Mesenteric fat pad (tissue), 1 donor: ENCODE measurements around the gene PTPRD. TPM values are rescaled to one million over a fixed set of nuclear protein-coding genes. Genes with fewer than 3 reads are reported as not detected.

Experiments used
- DNase-seq: peaks from one replicate; pipeline ENCODE4 v3.0.0-alpha.2; 2020; ENCODE audit warnings: low spot score
- long read RNA-seq: library from polyadenylated mRNA; unstranded; transcript quantifications from one replicate; pipeline ENCODE4 v2.0.0, GENCODE V29; 2020
- total RNA-seq: library from RNA; stranded (reverse); fragmentation: NEBNext Ultra II Directional; extraction: Animal tissue kit (Norgen Biotek cat#: 25700); gene quantifications from one replicate; pipeline ENCODE4 v1.2.1, GENCODE V29; 2021
- donor health status: DM: yes; HTN: yes; CAD: no.

The PTPRD gene
- total RNA-seq: 18.0 TPM
- long read RNA-seq, partial matches to known transcripts: 1 of 2 reads
- long read RNA-seq, other reads (novel, unspliced or antisense): 1 of 2 reads

DNA sequence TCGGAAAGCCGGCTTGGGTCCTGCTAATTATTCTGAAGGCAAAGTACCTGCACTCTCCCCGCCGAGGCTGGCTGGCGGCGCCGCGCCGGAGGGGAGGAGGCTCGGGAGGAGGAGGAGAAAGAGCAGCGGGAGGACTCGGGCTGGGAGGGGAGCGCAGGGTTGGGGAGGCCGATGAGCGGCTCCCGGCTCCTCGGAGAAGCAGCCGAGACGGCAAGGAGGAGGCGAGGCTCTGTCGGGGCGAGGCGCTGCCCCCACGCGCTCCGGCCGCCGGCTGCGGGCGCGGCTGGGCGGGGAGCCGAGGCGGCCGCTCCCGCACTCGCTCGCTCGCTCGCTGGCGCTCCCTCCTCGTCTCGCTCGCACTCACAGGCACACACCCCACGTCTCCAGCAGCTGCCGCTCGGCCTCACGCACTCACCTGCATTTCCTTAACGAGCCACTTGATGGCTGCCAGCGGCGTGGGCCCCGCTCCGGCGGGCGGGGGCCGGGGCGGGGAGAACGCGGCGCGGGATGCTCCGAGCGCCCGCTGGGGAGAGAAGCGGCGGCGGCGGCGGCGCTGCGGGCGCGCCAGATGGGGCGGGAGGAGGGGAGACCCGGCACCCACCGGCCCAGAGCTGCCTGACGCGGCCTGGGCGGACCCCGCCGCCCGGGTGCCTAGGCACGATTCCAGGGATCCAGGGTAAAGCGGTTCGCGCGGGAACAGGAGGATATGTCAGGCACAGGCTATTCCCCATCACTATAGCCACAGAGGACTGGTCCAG, at the start of gene PTPRD:
Gene PTPRD (minus strand): TSS at position 362 of the 758 bp plus-strand sequence.
- DNase-seq: no peak

DNA sequence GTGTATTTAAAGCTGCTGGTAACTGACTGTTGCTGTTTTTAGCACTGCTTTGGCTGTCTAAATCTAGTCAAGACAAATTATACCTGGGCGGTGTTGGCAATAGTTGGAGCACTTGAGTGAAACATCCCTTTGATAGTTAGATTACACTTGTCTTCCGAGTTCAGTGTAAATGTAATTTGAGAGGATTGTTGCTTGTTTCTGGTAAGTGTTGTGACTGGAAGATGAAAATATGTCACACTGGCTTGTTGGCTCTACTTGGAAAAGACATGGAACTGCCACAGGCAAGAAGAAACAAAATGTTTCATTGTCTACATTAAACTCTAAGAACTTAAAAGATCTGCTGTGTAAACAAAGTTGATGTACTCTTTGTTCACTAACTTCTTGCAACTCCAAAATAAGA, 49.2 kb upstream of the PTPRD start:
- DNase-seq: no peak

DNA sequence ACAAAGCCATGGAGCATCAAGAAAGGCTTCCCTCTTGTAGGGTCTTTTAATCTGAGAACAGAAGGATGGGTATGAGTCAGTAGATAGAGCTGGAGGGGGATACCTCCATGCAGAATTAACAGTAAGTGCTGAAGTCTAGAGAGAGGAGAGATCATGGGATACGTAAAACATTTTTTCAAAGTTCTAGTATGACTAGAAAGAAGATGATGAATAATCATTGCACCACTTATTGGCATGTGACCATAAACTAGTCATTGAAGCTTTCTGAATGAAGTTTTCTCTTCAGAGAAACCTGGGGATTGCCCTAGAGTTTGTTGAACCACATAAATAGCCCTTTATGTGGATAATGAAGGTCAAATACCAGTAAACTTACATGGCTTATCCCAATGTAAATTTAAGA, 48.6 kb upstream of the PTPRD start:
- DNase-seq: no peak

DNA sequence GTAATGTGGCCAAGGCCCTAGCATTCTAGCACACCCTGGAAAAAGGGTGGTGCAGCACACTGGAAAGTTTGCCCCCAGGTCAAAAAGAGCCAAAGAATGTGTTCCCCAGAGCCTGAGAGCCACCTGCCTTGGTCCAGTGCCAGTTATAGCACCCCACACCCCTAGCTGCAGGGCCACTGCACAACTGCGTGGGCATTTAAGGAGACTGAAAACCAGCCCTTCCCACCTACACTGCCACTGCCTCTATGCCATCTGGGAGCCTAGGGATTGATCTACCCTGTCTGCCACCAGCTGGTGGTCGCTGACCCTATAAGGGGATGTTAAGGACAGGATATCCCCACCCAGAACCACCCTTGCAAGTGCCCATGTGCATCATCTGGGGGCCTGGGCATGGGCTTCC, 38.2 kb upstream of the PTPRD start:
- DNase-seq: no peak

DNA sequence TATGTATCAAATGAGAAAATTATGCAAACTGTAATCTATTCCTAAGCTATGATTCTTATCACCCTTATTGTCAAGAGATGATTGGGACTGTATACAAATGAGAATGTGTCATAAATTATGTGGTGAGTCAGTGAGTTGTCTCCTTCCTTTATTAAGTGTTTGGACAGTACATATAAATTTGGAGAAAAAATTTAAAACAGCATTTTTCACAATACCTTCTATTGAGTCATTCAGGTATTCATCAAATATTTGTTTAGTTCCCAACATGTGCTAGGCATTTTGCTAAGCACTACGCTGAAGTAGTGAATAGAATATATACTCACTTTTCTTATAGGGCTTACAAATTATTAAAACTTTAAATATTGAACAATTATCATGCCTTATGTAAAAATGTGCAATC, 36.3 kb upstream of the PTPRD start:
- no peak for DNase-seq

DNA sequence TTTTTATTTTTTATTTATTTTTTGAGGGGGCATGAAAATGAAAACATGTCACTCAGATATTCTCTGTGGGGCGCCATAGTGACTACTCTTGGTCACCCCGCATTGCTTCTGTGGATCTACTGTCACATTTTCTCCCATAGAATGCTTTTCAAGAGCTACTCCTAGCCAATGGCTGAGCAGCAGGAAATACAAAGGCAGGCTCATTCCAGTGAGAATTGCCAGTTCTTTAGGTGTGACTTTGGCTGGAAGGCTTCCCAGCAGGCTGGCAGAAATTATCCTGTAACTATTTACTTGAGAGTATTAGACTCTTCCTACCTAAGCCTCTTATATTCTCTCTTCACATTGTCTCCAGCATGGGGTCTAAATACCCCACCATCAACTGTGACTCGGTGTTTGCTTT, 21.0 kb upstream of the PTPRD start:
- DNase-seq: no peak

DNA sequence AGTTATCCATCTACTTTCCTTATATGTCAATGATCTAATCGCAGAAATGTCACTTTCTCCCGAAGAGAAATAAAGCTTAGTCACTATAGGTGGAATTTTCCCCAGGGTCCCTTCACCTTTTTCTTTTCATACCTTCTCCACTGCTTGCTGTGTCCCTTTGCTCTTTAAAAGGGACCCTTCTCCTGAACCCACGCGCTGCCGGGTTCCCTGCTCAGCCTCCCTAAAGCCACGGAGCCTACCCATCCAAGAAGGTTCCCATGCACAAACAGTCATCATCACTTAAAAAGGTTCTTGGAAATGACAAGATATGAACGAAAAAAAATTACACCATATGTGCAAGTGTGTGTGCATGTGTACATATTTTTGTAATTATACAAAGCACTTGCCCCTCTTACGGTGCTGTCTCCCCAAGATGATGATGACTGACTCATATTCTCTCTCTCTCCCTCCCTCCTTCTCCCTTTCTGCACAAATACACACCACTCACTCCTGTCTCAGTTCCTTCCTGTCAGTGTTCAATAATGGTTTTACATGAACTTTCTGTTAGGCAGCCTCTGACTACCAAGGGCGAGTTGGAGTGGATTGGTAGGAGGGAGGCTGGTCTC, 1.5 kb upstream of the PTPRD start:
- no peak for DNase-seq

DNA sequence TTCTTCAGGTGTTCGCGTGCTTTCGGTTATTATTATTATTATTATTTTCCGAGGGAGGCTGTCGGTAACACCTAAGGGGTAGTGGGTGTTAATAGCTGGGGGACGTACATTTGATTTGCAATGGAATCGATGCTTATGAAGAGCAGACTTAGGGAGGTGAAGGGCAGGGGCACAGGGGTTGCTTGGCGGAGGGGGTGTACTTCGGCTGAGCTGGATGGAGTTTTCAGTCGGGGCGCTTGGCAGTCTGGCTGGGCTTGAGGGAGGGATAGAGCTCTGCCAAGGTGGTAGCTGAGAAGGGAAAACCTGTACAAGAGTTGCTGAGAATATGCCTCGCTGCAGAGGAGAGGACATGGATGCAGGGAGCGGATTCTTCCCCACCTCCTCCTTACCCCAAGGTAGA, 617 bp upstream of the PTPRD start:
- DNase-seq: no peak

DNA sequence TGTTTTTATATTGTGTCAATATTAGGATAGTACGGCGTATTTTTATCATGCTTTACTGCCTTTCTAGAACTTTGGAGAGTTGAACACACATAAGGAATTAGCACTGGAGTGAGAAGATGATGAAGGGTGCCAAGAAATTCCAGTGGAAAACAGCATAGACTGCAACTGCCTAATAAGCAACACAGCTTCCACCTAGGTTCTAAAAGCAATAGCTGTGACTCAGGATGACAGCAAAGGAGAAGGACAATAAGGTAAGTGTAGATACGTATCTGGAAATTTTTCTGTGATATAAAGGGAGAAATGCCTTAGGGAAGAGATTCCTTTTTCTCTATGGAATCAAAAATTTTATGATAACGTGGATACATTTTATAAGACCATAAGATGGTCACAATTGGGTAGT, 7.4 kb downstream of the PTPRD start:
- DNase-seq: no peak

DNA sequence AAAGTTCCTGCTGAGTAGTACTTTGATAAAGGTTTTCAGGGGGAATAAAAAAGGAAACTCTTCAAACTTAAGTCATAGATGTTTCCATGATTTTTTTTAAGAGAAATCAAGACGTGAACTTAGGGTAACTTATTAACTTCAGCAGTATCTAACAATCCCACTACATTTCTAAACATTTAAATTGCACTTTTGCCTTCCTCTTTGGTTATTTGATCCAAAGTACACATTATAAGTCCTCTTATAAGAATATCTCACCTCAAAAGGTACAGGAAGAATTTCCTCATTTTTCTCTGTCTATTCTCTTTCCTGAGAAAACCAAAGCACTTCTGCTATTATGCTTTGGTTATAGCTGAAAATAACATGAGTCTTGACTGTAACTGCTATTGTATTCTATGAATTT, 7.9 kb downstream of the PTPRD start:
- no peak for DNase-seq

DNA sequence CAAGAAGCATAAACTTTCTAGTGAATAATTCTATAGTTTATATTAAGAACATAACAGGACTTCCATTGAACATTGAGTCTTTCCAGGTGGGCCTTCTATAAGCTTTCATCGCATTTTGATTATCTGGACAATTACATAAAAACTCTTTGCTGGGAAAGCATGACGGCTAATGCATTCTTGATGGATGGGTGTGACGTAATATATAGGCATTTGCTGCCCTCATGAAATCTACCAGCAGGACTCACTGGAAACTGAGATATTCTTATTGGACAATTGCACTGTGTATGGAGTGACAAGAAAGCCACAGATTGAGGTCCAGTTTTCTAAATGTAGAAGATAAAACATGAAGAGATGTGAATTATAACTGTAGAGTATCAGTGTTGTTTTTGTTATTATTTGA, 15.0 kb downstream of the PTPRD start:
- DNase-seq: no peak

DNA sequence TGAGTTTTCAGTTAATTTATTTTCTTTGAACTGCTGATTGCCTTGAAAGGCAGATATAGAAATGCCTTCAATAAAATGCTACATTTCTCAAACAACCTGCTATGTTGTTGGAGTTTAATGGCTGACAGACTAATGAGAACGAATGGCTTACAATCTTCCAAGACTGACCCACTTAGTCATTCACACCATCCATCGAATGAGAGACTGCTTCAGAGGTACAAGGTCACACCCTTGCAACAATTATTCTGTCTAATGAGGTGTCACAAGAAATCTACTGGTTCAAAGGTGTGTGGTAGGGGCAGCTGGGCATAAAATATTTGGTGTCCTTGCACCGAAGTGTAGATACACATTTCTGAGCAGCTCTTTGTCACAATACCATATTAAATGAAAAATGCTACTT, 18.3 kb downstream of the PTPRD start:
- DNase-seq: no peak

DNA sequence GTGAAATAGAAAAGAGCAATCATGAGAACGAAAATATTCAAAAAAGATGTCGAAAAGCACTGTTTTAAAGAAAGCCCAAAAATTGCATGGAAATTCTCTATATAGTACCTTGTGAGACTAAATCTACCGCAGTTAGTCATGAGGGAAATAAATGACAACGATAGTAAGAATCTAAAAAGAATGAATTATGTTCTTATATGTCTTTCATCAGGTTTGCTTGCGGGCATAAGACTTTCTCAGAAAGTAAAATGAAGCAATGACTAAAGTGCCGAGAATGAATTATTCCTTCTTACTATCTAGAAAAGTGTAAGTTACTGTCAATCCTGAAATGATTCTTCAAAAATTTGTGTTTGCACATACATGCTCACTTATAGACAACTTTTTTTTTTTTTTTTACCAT, 26.4 kb downstream of the PTPRD start:
- DNase-seq: no peak

DNA sequence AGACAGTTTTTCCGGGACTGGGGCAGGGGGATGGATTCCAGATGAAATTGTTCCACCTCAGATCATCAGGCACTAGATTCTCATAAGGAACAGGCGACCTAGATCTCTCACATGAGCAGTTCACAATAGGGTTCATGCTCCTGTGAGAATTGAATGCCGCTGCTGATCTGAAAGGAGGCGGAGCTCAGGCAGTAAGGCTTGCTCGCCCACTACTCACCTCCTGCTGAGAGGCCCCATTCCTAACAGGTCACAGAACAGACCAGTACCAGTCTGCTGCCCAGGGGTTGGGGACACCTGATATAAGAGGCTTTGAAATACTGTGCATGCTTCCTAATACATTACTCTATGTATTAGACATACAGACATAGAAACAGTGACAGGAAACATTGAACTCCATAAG, 41.1 kb downstream of the PTPRD start:
- DNase-seq: no peak

DNA sequence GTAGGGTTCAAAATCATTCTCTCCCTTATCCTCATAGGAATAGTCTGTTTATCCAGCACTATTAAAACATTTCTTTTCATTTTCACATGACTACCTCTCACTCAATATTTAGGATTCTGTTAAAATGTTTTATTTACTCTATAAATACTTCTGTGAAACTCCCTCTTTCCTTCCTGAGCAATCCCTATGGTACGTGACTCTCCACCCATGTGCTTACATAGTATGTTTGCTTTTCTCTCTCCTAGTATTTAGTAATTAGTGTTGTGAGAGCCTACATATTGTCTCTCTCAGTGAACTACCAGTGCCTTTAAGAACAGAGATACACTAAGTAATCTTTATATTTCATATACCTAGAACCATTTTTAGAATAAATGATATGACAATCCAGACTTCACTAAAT, 46.0 kb downstream of the PTPRD start:
- DNase-seq: no peak

DNA sequence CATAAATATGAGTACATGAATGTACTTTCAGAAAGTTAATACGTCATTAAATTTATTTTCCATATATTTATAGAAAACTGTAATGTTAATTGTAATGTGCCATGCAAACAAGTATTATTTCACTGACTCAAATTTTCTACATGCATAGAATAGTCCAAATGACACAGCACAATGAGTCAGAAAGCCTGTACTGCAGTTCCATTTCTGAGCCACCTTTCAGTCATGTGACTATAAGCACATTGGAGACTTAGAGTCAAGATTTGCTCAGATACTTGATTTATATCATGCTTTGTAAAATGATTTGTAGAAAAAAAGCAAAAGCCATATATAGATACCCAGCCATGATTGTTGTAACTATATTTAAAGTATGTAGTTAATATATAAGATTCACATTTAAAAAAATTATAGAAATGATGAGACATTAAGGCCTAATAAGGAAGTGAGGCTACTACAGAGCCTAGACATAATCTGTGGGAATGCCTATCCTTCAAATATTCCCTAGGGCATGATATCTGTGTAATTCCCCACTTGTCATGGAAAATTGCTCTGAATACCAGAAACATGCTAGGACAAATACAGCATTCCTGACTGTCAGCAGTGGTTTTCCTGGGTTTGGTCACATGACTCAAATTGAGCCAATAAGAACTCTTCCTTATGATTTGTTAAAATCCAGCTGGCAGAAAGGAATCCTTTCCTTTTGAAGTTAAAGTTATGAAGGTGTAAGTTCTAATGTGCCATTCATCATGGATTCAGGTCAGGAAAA, 50.0 kb downstream of the PTPRD start:
- no peak for DNase-seq

DNA sequence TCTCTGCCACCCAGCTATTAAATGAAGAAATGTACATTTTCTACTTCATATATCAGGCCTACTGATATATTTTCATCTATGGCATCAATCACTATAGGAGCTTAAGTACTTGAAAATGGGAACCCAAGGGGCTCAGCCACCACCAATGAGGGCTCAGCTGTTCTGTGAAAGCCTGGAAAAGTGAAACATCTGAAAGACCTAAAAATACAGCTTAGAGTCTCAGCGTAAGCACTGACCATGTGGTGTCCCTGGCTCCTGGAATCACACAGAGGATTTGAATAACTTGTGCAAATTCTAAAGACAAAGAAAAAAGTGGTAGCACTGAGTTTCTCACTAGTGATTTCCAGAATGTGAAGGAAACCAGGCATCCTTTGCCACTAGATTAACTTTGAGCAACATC, 64.5 kb downstream of the PTPRD start:
- no peak for DNase-seq

DNA sequence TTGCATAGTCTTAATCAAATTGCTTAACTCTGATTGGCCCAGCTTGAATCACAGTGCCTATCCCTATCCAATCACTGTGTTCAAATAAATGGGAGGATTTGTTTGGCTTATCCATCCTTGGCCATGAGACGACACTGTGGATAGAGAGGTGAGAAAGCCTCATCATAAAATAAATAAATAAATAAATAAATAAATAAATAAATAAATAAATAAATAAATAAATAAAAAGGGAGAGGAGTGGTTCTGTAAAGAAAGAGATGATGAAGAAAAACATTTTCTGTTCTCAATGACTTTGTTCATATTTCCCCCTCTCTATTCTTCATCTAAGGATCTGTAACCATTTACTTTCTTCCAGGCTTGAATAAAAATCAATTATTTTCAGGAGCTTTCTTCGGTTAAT, 74.7 kb downstream of the PTPRD start:
- DNase-seq: no peak

DNA sequence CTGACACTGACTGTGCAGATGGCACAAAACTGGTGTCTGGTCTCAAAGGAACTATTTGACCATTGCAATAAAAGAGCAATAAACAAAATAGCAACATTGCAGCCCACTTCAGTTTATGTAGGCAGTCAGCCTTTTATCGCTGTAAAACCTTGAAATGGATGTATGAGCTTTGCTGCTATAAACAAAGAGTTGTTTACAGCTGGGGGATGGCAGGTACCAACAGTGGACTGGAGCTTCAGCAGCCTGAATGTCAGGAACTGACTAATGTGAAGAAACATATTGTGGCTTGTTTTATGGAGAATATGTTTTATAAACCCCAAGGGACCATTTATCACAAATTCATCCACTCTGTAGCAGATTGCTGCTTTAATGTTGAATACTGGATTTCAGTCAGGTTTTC, 78.0 kb downstream of the PTPRD start:
- DNase-seq: no peak

DNA sequence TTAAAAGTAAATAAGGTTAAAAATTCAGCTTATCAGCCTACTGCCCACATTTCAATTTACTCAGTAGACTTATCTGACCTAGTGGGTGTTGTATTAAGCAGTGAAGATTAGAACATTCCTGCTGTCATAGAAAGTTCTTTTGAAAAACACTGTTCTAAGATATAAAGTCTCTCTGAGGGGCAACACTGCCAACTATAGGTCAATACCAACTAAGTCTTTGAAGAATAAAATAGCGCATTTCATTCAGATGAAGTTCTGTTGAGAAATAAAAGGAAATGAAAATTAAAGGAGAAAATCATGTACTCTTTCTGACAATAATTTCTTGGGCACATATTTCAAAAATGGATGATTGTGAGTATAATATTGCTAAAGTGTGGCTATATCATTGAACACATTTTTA, 86.8 kb downstream of the PTPRD start:
- DNase-seq: no peak

DNA sequence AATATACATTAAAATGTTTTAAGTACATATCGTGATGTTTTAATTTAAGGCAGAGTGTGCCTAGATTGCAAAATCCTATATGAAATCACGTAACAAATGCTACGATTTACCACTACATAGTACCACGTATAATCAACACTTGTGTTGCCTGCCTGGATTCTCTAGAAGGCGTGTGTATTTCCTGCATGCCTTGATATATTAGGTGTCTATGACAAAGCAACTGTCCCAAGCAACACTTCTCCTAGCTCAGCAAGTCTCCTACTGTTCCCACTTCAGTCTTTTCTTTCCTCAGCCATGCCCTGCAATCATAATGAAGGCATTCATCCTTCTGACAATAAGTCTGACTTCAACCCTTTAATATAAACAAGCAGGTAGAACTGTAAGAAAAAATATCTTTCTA, 89.6 kb downstream of the PTPRD start:
- no peak for DNase-seq

DNA sequence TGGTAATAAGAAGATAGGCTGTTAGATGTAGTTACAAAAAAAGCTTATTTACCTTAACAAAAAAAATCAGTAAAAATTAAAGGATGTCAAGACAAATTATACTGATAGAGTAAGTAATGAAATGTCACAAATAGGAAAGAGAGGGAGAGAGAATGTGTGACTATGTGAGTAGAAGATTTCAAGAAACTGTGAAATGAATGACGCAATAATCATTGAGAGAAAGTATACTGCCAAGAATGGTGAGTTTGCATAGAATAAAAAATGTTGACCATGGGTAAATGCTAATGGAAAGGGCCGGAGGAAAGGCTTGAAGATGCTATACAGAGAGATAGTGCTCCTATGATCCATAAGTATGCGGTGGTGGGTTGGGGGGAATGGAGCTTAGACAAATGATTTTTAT, 100.7 kb downstream of the PTPRD start:
- no peak for DNase-seq

DNA sequence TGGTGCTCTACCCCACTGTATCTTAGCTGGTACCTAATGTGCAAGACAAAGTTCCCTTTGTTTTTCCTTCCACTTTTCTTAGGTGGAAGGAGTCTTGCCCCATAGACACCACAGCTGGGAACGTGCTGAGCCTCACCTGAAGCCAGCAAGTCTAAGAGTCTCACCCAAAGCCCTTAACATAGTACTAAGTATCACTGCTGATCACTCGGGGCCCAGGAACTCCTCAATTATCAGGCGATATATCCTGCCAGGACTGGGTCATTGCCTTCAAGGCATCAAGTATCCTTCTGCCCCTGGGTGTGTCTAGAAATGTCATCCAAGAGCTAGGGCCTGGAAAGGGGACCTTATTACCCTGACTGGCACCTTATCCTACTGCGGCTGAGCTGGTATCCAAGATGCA, 123.9 kb downstream of the PTPRD start:
- no peak for DNase-seq
